K562 (cell line): ENCODE data around the gene INPP5D. TPM values are rescaled to one million over a fixed set of nuclear protein-coding genes. Genes with fewer than 3 reads are reported as not detected.

Experiments used
- ATAC-seq: fragments of 200-7000 bp; cut with Tn5 transposase; 3 replicates; pipeline ENCODE4 v1.9.1; 2020; ENCODE audit warnings: moderate library complexity
- BruUV-seq: library from RNA; stranded (reverse); fragments of 400-500 nt; replicated peaks from 2 replicates; lab custom pipeline; 2021; lab: Mats Ljungman, UMichigan
- CTCF ChIA-PET: fragments of 300-600 bp; formaldehyde crosslinking; extraction: SDS; loops from one replicate; lab custom pipeline; 2021; ENCODE audit warnings: low intra/inter-chr PET ratio; lab: Yijun Ruan, JAX
- POLR2A ChIA-PET: fragments of 300-600, 350-650 bp; sonication (Branson Sonifier 250); formaldehyde crosslinking; extraction: SDS; loops from one replicate; lab custom pipeline; 2021; ENCODE audit warnings: antibody characterized with exemption, inconsistent platforms; lab: Yijun Ruan, JAX
- DNase-seq, 4 experiments: peaks; one replicate each; pipeline versions ENCODE4 v3.0.0 to v3.0.0-alpha.2; 2011 to 2018; ENCODE audit warnings: low spot score in 3 of 4, mixed read lengths in 3 of 4; ENCODE audit errors: extremely low read depth in 1 of 4
- FAIRE-seq: peaks from 2 replicates; lab custom pipeline; 2011; peaks lifted over from hg19 to GRCh38; lab: Jason Lieb, UNC
- H2AFZ ChIP-seq: 2 replicates; pipeline ENCODE4 v1.6.0; 2011; ENCODE audit warnings: low read depth, low read length, control low read depth, inconsistent platforms
- H3K27ac ChIP-seq: fragments of 200-600 bp; 3 replicates; pipeline ENCODE4 v1.8.0; 2011; ENCODE audit warnings: low read depth, mild to moderate bottlenecking, control low read depth, inconsistent platforms, low read length, moderate library complexity, mixed read lengths; ENCODE audit errors: extremely low read depth
- H3K27me3 ChIP-seq, 2 experiments: fragments of 300-600 bp in 1 of 2; 2 replicates in 1 of 2; 3 replicates in 1 of 2; pipeline versions ENCODE4 v1.6.0 to v1.8.0; 2011; ENCODE audit warnings: inconsistent platforms in 2 of 2, low read length in 2 of 2, mild to moderate bottlenecking in 1 of 2, mixed read lengths in 1 of 2, moderate library complexity in 1 of 2; ENCODE audit not compliant: control insufficient read depth in 2 of 2, insufficient read depth in 2 of 2
- H3K36me3 ChIP-seq: fragments of 300-600 bp; 3 replicates; pipeline ENCODE4 v1.8.0; 2011; ENCODE audit warnings: mild to moderate bottlenecking, low read length, inconsistent platforms; ENCODE audit not compliant: control insufficient read depth, insufficient read depth
- H3K4me1 ChIP-seq, 2 experiments: fragments of 200-600 bp in 1 of 2; replicated peaks in 1 of 2; 2 replicates in 1 of 2; 3 replicates in 1 of 2; pipeline versions ENCODE4 v1.5.1 to v1.8.0; 2011; ENCODE audit warnings: inconsistent platforms in 2 of 2, low read length in 2 of 2, mild to moderate bottlenecking in 1 of 2, mixed read lengths in 1 of 2, moderate library complexity in 1 of 2; ENCODE audit not compliant: control insufficient read depth in 2 of 2, insufficient read depth in 2 of 2
- H3K4me2 ChIP-seq: 2 replicates; pipeline ENCODE4 v1.6.1; 2011; ENCODE audit warnings: low read length, control low read depth, inconsistent platforms, mixed read lengths; ENCODE audit not compliant: insufficient read depth
- H3K4me3 ChIP-seq: fragments of 200-600 bp; sonication (generic), shearing (Covaris generic); 2 replicates; pipeline ENCODE4 v1.5.1; 2016; ENCODE audit warnings: control low read depth, inconsistent platforms
- H3K79me2 ChIP-seq: fragments of 200-600 bp; 3 replicates; pipeline ENCODE4 v1.8.0; 2011; ENCODE audit warnings: low read length, inconsistent platforms; ENCODE audit not compliant: control insufficient read depth, insufficient read depth
- H3K9ac ChIP-seq, 2 experiments: 2 replicates each; pipeline versions ENCODE4 v1.6.0 to v1.6.1; 2011; ENCODE audit warnings: low read depth in 2 of 2, low read length in 2 of 2, control low read depth in 1 of 2, inconsistent platforms in 1 of 2, mild to moderate bottlenecking in 1 of 2, mixed read lengths in 1 of 2; ENCODE audit not compliant: insufficient read depth in 1 of 2
- H3K9me1 ChIP-seq: one replicate; pipeline ENCODE4 v1.6.0; 2011; ENCODE audit warnings: inconsistent platforms, mild to moderate bottlenecking, low read length, moderate library complexity; ENCODE audit not compliant: control insufficient read depth, insufficient read depth
- H3K9me3 ChIP-seq: replicated peaks from 2 replicates; pipeline ENCODE4 v1.5.1; 2011; ENCODE audit warnings: low read depth, low read length, inconsistent platforms; ENCODE audit not compliant: control insufficient read depth, insufficient read depth
- H4K20me1 ChIP-seq: replicated peaks from 2 replicates; pipeline ENCODE4 v1.6.1; 2011; ENCODE audit warnings: low read length, inconsistent platforms, mixed read lengths; ENCODE audit not compliant: control insufficient read depth, insufficient read depth
- PRDM10 ChIP-seq: fragments of 450-650 bp; IDR thresholded peaks from 2 replicates; pipeline ENCODE4 v1.6.1; 2018; ENCODE audit not compliant: partially characterized antibody
- SMAD1 ChIP-seq: fragments of 150-350 bp; IDR thresholded peaks from 2 replicates; pipeline ENCODE4 v1.6.1; 2014; ENCODE audit warnings: low read length, low read depth; ENCODE audit not compliant: partially characterized antibody
- WGBS: fragments of 100-300 bp; shearing (Covaris generic); methylation state at CpG from one replicate; pipeline ENCODE4 v1.1.6; 2016; ENCODE audit warnings: low coverage, mixed read lengths; ENCODE audit not compliant: insufficient coverage; ENCODE audit errors: missing lambda C conversion rate; 5-methylcytosine and 5-hydroxymethylcytosine counted together
- in situ Hi-C: fragments of 300-500 bp; cut with MboI; formaldehyde crosslinking; loops from 4 replicates; pipeline ENCODE4 v1.15.0; 2018; ENCODE audit warnings: inconsistent platforms, mixed read lengths
- intact Hi-C: fragments of 100-400 bp; cut with micrococcal nuclease; formaldehyde crosslinking; loops from 2 replicates; pipeline ENCODE4 v1.14.2; 2022
- polyA plus RNA-seq, 8 experiments: library from polyadenylated mRNA; depleted of rRNA in 4 of 8; stranded (reverse) in 5 of 8; unstranded in 3 of 8; fragments of >200 nt; fragmentation: Nextera tagmentation in 2 of 8; fragmentation: Illumina TruSeq in 1 of 8; extraction: Ambion mirVana in 2 of 8; extraction: Trizol in 1 of 8; gene quantifications; 2 replicates each; pipeline versions ENCODE4 v1.2.1 to v1.2.3, GENCODE V29; 2011 to 2014; ENCODE audit warnings: inconsistent platforms in 1 of 8, missing spikeins in 1 of 8
- total RNA-seq, 7 experiments: library from RNA; depleted of rRNA in 6 of 7; stranded (reverse); fragments of >200 nt in 6 of 7; fragmentation: Illumina TruSeq in 2 of 7; extraction: Trizol in 2 of 7; gene quantifications; 2 replicates each; pipeline versions ENCODE4 v1.2.1 to v1.2.3, GENCODE V29; 2011 to 2021; ENCODE audit warnings: low replicate concordance in 1 of 7

The INPP5D gene
- total and polyA plus RNA-seq, 9 of the 15 experiments (the other 6 are each of a cell fraction or from before 2014, with no cell fraction given): 0.55 to 6.2 (median 2.2) TPM

- DNase-seq: no peak
- H4K20me1 ChIP-seq: no peaks in the 10 kb centered on the region
- BruUV-seq: no TSS peak
These were observed 10.9 kb upstream of the INPP5D start for GRCh38 chr2:233049194-233049761.

More at GRCh38 chr2:233049194-233049761, 10.9 kb upstream of the INPP5D start:
- Histone ChIP-seq H2AFZ (no peak overlapping the region), H3K27me3 (peaks cover 0 to 21% of the 10 kb centered on the region in 2 experiments; a peak in 2 of 5 replicates), H3K4me2 (no peak overlapping the region), H3K36me3 (no peaks in the 10 kb centered on the region), H3K9me1 (no peaks in the 10 kb centered on the region), H3K4me1 (peaks cover 0 to 11% of the 10 kb centered on the region in 2 experiments; a peak in 3 of 5 replicates), H3K79me2 (no peaks in the 10 kb centered on the region), H3K27ac (no peak overlapping the region), H3K9me3 (no peaks in the 10 kb centered on the region), H3K9ac (no peak overlapping the region), H3K4me3 (no peak overlapping the region)
- ATAC-seq (no peak), FAIRE-seq (no peak)
- CTCF ChIA-PET: interaction anchor here (0.6 kb wide), 1 partner anchor 52 kb away, joined by 4 read pairs; no protein-coding TSS in a partner anchor
- in situ Hi-C loops (no loop called here), intact Hi-C loops (loop anchor here (10.0 kb wide), 1 partner anchor 206 kb away; the partner anchor contains the start of gene ATG16L1)
- POLR2A ChIA-PET: no interaction called here
- 5% methylated on average over 4 of the region's 4 CpGs for WGBS
- TF ChIP-seq PRDM10: peak; percentile 45
- TF ChIP-seq SMAD1: no peak
